NCI-H1417 (cell line): ENCODE data around the gene AADACL3.

Source experiments
- DNase-seq, 3 experiments: peaks; one replicate each; lab custom pipeline; 2025; lab: John Stamatoyannopoulos, UW

The AADACL3 gene

DNA sequence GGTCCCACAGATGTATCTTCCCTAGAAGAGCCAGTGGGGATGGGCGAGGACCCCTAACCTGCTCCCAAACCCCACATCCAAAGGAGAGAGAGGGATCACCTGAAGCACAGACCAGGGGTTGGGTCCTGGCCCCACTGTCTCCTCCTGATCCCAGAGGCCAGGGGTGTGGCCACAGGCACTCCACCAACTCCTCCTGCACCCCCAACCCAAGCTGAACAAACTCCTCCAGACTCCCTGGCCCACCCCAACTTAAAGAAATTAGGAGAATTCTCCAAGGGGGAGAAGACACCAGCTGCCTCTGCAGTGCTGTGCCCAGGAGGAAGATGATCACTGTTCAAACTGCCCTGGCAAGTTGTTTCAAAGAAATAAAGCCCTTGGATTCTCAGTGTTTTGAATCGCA is 53.1 kb downstream of the AADACL3 start:
- no peak for DNase-seq

DNA sequence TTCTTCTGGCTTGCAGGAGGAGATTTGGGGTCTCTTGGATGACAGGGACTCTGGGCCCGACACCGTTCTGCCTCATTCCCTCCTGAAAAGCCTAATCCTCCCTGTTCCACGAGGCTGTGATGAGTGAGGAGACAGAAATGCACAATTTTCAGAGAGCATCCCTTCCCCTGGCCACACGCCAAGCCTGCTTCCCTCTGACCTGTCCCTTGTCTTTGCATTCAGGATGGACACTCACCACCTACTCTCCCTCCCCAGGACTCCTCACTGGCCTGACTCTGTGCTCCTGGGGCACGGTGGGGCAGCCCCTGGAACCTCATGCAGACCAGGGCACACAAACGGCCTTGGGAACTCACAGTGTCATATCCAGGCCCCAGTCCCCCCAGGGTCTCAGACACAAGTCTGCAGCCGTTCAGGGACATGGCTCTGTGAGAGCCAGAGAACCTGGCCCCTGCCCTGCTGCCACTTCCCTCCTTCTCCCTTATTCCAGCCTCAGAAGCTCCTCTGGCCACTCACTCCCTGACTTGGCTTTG is 54.1 kb downstream of the AADACL3 start:
- DNase-seq: no peak

DNA sequence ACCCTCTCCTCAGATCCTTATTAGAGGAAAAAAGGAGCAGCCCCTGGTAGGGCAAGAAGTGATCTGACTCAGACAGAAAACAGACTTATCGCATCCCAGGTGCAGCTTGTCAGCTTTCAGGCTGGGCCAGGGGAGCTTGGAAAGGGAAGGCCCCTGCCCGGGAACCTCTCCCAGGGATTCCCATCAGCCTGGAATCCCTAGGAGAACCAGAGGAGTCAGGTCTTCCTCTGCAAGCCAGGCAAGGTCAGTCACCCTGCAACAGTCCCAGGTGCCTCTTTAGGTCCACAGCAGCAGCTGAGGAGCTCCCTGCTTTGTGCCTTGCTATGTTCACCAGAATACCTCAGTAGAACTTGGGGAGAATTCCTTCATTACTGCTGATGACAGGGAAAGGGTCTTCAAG is 54.7 kb downstream of the AADACL3 start:
- DNase-seq: no peak

DNA sequence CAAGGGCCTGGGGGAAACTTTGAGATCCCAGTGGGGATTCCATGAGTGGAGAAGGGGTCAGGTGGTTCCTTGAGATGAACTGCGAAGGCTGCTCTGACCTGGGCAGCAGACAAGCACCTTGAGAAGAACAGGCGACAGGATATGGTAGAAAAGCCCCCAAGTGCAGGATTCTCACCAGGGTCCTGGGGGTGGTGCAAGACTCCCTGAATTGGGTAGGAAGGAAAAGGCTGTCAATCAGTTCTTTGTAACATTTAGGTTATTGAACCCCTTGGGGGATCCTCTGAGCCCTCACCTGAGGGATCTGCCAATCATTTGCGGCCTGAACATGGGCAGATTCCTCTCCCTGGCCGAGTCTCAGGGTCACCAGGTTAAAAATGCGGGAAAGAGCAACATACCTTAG is 55.3 kb downstream of the AADACL3 start:
- DNase-seq: no peak

DNA sequence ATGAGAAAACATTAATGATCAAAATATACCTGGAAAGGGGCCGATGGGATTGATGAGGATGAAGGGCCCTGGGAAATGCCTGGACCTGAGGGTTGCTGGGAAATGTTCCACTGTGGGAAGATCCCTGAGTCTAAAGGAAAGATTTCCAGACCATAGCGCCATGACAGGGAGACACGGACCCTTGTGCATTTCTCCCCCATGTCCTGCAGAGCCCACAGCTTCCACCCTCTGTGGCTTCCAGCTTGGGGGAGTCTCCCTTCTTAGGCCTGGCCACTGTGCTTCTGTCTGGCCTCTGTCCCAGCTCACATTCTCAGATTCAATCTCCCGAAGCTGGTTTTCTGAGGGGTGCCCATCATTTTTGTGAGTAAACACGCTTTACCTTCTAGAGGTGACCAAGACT is 56.6 kb downstream of the AADACL3 start:
- DNase-seq: no peak

DNA sequence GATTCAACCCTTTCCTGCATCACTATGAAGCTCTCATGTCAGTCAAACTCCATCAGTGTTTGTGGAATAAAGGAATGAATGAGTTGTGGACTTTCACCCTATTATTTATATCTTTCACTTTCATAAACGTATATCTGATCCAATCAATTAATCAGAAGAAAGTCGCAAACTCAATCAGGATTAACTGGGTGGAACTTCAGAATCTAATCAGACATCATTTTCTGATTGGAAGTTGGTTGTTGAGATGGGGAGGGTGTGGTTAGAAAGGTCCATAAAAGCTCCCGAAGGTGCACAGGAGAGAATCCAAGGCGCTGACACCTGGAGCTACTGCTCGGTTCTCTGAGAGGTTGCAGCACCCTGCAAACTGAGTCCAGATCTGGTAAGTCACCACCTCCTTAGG is 57.5 kb downstream of the AADACL3 start, which contains the start of gene PRAMEF12:
Gene PRAMEF12, plus strand, starts transcription at position 301 of the 400 bp plus-strand sequence. CDS start 1,130 bp downstream, outside the sequence.
- no peak for DNase-seq

DNA sequence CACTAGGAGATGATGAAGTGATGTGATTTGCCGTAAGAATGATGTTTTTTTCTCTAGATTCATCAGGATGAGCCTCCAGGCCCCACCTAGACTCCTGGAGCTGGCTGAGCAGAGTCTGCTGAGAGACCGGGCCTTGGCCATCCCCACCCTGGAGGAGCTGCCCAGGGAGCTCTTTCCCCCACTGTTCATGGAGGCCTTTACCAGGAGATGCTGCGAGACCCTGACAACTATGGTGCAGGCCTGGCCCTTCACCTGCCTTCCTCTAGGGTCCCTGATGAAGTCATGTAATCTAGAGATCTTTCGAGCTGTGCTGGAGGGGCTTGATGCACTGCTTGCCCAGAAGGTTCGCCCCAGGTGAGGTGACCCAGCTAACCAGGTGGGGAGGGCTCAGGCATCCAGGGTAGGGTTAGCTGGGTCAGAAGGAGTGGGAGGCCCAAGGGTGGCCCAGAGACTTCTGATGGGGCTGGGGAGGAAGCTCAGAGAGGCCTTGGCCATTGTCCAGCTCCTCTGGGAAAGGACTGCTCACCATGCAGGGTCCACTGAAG is 59.0 kb downstream of the AADACL3 start:
- no peak for DNase-seq

DNA sequence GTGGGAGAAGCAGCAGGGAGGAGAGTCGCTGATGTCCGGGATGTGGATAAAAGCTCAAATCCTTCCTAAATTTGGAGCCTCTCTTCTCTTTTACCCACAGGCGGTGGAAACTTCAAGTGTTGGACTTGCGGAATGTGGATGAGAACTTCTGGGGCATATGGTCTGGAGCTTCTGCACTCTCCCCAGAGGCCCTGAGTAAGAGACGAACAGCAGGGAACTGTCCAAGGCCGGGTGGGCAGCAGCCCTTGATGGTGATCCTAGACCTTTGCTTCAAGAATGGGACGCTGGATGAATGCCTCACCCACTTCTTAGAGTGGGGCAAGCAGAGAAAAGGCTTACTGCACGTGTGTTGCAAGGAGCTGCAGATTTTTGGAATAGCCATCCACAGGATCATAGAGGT is 59.5 kb downstream of the AADACL3 start:
- DNase-seq: no peak

DNA sequence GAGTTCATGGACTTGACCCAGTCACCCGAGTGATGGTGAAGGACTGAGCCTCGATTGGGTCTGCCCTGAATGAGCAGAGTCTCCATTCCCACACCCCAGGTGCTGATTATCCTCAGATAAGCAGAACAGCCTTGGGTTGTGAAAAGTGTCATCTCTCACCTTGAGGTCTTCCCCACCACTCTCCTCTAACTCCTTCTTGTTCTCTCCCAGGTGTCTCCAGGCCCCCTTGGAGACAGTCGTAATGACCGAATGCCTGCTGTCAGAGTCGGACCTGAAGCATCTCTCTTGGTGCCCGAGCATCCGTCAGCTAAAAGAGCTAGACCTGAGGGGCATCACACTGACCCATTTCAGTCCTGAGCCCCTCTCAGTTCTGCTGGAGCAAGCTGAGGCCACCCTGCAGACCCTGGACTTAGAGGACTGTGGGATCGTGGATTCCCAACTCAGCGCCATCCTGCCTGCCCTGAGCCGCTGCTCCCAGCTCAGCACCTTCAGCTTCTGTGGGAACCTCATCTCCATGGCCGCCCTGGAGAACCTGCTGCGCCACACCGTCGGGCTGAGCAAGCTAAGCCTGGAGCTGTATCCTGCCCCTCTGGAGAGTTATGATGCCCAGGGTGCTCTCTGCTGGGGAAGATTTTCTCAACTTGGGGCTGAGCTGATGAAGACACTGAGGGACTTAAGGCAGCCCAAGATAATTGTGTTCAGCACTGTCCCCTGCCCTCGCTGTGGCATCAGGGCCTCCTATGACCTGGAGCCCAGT is 61.1 kb downstream of the AADACL3 start:
- no peak for DNase-seq
